Hematopoietic multipotent progenitor cell treated with erythropoietin and hydrocortisone succinate and interleukin-3 and kit ligand, for 8 days (in vitro differentiated cells): ENCODE data around the gene ZNF791.
"Not testable (repeated sequence)": the region's sequence is repeated elsewhere in the genome, so short reads cannot be mapped to it uniquely, and the experiment has no call there.

Source experiments
- DNase-seq: peaks from one replicate; pipeline ENCODE4 v3.0.0-alpha.2; 2015

Gene ZNF791

DNA sequence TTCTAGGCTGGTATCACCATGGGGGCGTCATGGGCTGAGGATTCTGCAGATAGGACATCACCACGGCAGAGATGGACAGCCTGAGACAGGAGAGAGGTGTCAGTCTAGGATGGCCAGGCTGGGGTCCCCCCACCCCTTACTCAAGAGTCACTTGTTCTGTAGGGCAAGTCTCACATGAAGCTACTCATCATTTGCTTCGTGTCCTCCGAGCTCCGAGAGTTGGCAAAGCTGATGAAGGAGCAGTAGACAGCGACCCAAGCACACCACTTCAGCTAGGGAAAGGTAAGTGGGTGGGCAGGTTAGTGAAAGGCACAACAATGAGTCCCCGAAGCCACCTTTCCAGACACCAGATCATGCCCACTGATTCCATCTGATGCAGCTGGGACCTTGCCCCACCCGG lies 57.6 kb downstream of the ZNF791 start:
- no peak for DNase-seq

DNA sequence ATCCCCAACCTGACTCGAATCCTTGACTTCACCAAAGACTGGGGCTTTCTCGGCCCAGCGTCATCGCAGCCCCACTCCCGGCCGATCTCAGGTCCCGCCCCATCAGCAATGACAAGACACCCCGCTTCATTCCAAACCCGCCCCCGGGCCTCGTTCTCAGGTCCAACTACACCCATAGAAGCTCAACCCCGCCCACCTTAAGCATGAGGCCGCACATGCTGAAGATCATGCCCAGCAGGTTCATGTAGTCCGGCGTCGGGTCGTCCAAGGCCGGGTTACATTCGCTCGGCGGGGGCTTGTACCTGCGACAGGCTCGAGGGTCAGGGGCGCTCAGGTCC lies 58.2 kb downstream of the ZNF791 start:
- peak; percentile 78 for DNase-seq

- peak; percentile 88 for DNase-seq
Observed at GRCh38 chr19:12669270-12670158, 58.8 kb downstream of the ZNF791 start.

GRCh38 chr19:12670159-12670928 lies 59.6 kb downstream of the ZNF791 start:
- DNase-seq = no peak

- DNase-seq = no peak
Observed at GRCh38 chr19:12672744-12673143, 62.0 kb downstream of the ZNF791 start.

DNA sequence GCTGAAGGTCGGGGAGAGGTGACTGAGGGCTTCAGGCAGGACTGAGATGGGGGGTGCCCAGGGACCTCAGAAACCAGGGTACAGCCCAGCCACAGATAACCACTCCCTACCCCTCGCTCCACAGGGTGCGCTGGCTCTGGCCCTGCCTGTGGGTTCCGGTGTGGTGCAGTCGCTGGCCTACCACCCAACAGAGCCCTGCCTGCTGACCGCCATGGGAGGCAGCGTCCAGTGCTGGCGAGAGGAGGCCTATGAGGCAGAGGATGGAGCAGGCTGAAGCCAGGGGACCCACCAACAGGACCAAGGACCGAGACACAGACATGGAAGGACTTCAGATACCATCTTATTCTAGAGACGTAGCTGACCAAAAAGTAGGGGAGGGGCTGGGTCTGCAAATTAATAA lies 64.7 kb downstream of the ZNF791 start:
- DNase-seq = no peak

- DNase-seq = no peak
Observed at GRCh38 chr19:12675940-12676339, 65.2 kb downstream of the ZNF791 start.

GRCh38 chr19:12676384-12676792 lies 65.7 kb downstream of the ZNF791 start:
- peak; percentile 88 for DNase-seq

GRCh38 chr19:12676928-12677327 lies 66.2 kb downstream of the ZNF791 start:
- DNase-seq = no peak

DNA sequence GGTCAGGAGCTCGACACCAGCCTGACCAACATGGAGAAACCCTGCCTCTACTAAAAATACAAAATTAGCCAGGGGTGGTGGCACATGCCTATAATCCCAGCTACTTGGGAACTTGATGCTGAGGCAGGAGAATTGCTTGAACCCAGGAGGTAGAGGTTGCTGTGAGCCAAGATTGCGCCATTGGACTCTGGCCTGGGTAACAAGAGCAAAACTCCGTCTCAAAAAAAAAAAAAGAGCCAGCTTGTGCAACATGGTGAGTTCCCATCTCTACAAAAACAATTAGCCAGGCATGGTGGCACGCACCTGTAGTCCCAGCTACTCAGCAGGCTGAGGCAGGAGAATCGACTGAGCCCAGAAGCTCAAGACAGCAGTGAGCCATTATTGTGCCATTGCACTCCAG lies 67.3 kb downstream of the ZNF791 start:
- not testable (repeated sequence) for DNase-seq

DNA sequence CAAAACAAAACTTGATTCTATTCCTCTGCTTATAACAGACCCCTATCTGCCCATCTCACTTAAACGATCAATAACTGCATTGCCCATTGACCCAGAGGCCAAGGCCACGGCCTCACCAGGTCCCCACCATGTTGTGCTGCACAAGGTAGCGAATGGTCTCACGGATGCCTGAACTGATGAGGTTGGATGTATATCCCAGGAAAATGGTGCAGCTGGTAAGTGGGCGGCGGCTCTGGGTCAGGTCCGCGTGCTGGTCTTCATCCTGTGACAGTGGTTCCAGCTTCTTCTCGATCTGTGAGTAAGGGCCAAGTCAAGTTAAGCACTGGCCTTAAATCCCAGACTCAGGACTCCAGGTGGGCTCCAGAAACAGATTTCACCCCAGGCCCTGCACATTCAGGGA lies 69.3 kb downstream of the ZNF791 start:
- no peak for DNase-seq

DNA sequence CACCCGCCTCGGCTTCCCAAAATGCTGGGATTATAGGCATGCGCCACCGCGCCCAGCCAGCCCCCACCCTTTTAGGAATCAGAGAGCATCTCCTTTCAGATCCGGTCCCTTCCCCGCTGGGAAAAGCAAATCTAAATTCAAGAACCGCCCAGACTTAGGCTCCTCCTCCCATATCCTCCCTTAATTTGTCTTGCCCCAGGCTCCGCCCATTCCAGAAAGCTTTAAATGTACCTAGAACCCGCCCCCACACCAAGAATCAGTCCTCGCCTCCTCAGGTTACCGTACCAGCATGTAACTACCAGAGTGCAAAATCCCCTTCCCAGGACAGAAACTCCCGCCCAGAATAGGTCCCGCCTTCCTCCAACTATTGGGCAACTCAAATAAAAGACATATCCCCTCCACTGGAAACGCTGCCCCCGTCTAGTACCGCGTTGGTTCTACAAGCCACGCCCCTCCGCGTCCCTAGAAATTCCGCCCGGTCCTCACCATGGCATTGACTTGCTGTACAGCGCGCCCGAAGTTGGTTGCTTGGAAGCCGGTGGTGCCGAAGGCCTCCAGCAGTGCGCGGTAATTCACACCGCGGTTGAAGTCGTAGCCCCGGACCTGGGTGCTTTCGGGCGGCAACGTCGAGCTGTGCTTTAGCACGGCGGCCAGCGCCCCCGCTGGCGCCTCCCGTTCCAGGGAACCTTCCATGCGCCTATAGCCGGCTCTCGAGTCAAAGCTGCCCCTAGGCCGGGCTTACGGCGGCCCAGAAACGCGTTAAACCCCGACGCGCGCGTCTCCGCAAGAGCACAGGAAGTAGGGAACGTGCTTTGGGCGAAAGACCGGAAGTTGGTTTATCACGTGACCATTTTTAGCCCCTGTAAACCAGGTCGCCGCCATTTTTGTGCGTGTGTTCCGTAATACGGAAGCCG lies 70.6 kb downstream of the ZNF791 start, which contains the start of gene DHPS:
TSS of gene DHPS (minus strand) at position 807 of the 914 bp plus-strand sequence. CDS start at position 693, 114 bp downstream.
- peak; percentile 97 for DNase-seq
